Measurements from ENCODE around the gene CD74.

Gene CD74

GRCh38 chr5:150401376-150402228, 11.1 kb downstream of the CD74 start:
- H3K4me3 ChIP-seq (ENCODE audit: low read depth, low read length) = no peak overlapping the region
- DNase-seq (ENCODE audit: low read depth) = no peak
- in situ Hi-C loops (cut with HindIII; ENCODE audit: low sequenced_read_pairs) = loop anchor here (10.0 kb wide), 1 partner anchor 63 kb away; no protein-coding TSS in a partner anchor
- TF ChIP-seq CTCF (IDR thresholded peaks at IDR 0.05; ENCODE audit: low read depth, low read length, missing control alignments) = no peak

GRCh38 chr5:150401076-150401375, 11.7 kb downstream of the CD74 start:
- no peak for TF ChIP-seq CTCF (IDR thresholded peaks at IDR 0.05; ENCODE audit: low read depth, low read length, missing control alignments)
- in situ Hi-C loops (cut with HindIII; ENCODE audit: low sequenced_read_pairs) = loop anchor here (10.0 kb wide), 1 partner anchor 64 kb away; no protein-coding TSS in a partner anchor
- DNase-seq (ENCODE audit: low read depth) = no peak
- H3K4me3 ChIP-seq (ENCODE audit: low read depth, low read length) = no peak overlapping the region

- no peak overlapping the region for H3K4me3 ChIP-seq (ENCODE audit: low read depth, low read length)
- no peak for TF ChIP-seq CTCF (IDR thresholded peaks at IDR 0.05; ENCODE audit: low read depth, low read length, missing control alignments)
- DNase-seq (ENCODE audit: low read depth) = no peak
- in situ Hi-C loops (cut with HindIII; ENCODE audit: low sequenced_read_pairs) = loop anchor here (10.0 kb wide), 1 partner anchor 64 kb away; no protein-coding TSS in a partner anchor
Measured at GRCh38 chr5:150400316-150401075, 12.2 kb downstream of the CD74 start.

GRCh38 chr5:150399524-150400211, 13.0 kb downstream of the CD74 start:
- no peak for TF ChIP-seq CTCF (IDR thresholded peaks at IDR 0.05; ENCODE audit: low read depth, low read length, missing control alignments)
- in situ Hi-C loops (cut with HindIII; ENCODE audit: low sequenced_read_pairs) = loop anchor here (10.0 kb wide), 1 partner anchor 65 kb away; no protein-coding TSS in a partner anchor
- no peak overlapping the region for H3K4me3 ChIP-seq (ENCODE audit: low read depth, low read length)
- DNase-seq (ENCODE audit: low read depth) = no peak

- in situ Hi-C loops (cut with HindIII; ENCODE audit: low sequenced_read_pairs) = no loop called here
Measured at GRCh38 chr5:150398722-150399523, 13.8 kb downstream of the CD74 start.

More at GRCh38 chr5:150398722-150399523, 13.8 kb downstream of the CD74 start:
- no peak for DNase-seq (ENCODE audit: low read depth)
- peak; percentile 21 for TF ChIP-seq CTCF (IDR thresholded peaks at IDR 0.05; ENCODE audit: low read depth, low read length, missing control alignments)
- no peak overlapping the region for H3K4me3 ChIP-seq (ENCODE audit: low read depth, low read length)
